NB4 (cell line): ENCODE data around the gene ZNF558.
"Not testable (repeated sequence)": the region's sequence is repeated elsewhere in the genome, so short reads cannot be mapped to it uniquely, and the experiment has no call there.

Source experiments
- DNase-seq: peaks from one replicate; pipeline ENCODE4 v3.0.0; 2010; ENCODE audit warnings: low read depth
- H3K4me3 ChIP-seq: one replicate; pipeline ENCODE4 v1.5.1; 2011; ENCODE audit warnings: mild to moderate bottlenecking, low read depth, low read length, moderate library complexity
- CTCF ChIP-seq: IDR thresholded peaks from one replicate; pipeline ENCODE4 v1.5.1; 2012; ENCODE audit warnings: low read depth, low read length
- MAX ChIP-seq: IDR thresholded peaks from 2 replicates; pipeline ENCODE4 v1.6.1; 2011; ENCODE audit warnings: low read depth, low read length
- MYC ChIP-seq: IDR thresholded peaks from 2 replicates; pipeline ENCODE4 v1.6.1; 2011; ENCODE audit warnings: low read depth, low read length
- POLR2A ChIP-seq: IDR thresholded peaks from 2 replicates; pipeline ENCODE4 v1.6.1; 2011; ENCODE audit warnings: mild to moderate bottlenecking; ENCODE audit not compliant: insufficient read length; ENCODE audit errors: extremely low read depth

ZNF558 gene

GRCh38 chr19:8820234-8820633 is 11.9 kb downstream of the ZNF558 start:
- H3K4me3 ChIP-seq, result no peak overlapping the region
- TF ChIP-seq MYC (no peak), MAX (no peak)
- DNase-seq, result no peak

- TF ChIP-seq CTCF, result no peak
- TF ChIP-seq MAX, result no peak
- no peak for TF ChIP-seq POLR2A
- no peak for DNase-seq
- H3K4me3 ChIP-seq, result no peak overlapping the region
These were observed 16.3 kb downstream of the ZNF558 start for GRCh38 chr19:8815780-8816179.

GRCh38 chr19:8814176-8814575 is 17.9 kb downstream of the ZNF558 start:
- TF ChIP-seq MYC, result no peak
- no peak for TF ChIP-seq CTCF
- TF ChIP-seq MAX, result no peak
- TF ChIP-seq POLR2A, result no peak
- H3K4me3 ChIP-seq, result no peak overlapping the region
- DNase-seq, result no peak

- DNase-seq, result peak; percentile 54
- TF ChIP-seq MYC, result no peak
- no peak for TF ChIP-seq CTCF
- TF ChIP-seq MAX, result no peak
- TF ChIP-seq POLR2A, result no peak
- H3K4me3 ChIP-seq, result no peak overlapping the region
These were observed 20.6 kb downstream of the ZNF558 start for GRCh38 chr19:8811315-8812172.

GRCh38 chr19:8806661-8807060 is 25.4 kb downstream of the ZNF558 start:
- no peak for DNase-seq
- no peak overlapping the region for H3K4me3 ChIP-seq
- TF ChIP-seq MYC (no peak), CTCF (no peak), POLR2A (no peak)

GRCh38 chr19:8794823-8795222 is 37.3 kb downstream of the ZNF558 start:
- TF ChIP-seq POLR2A, result no peak
- TF ChIP-seq CTCF, result no peak
- TF ChIP-seq MAX, result no peak
- TF ChIP-seq MYC, result no peak
- H3K4me3 ChIP-seq, result no peak overlapping the region
- DNase-seq, result no peak

GRCh38 chr19:8773587-8773986 is 58.5 kb downstream of the ZNF558 start:
- not testable (repeated sequence) for H3K4me3 ChIP-seq, DNase-seq

GRCh38 chr19:8769265-8769664 is 62.8 kb downstream of the ZNF558 start:
- not testable (repeated sequence) for DNase-seq, H3K4me3 ChIP-seq

- H3K4me3 ChIP-seq, DNase-seq: not testable (repeated sequence)
These were observed 64.8 kb downstream of the ZNF558 start for GRCh38 chr19:8767257-8767656.
